Stimulated activated effector memory CD8-positive, alpha-beta T cell treated with anti-CD3 and anti-CD28 coated beads, Interleukin-12 subunit alpha, Interleukin-12 subunit beta, amount 100 ng/mL, for 72 hours (primary cell): ENCODE data around the gene LINC00237.

ENCODE experiments used
- ATAC-seq: fragments of 150-1000 bp; cut with Tn5 transposase; 2 replicates; pipeline ENCODE4 v1.10.0; 2021
- DNase-seq, 2 donors: peaks; one replicate each; pipeline ENCODE4 v3.0.0; 2021 to 2022; ENCODE audit warnings: low spot score in 2 of 2
- H3K27ac Mint-ChIP-seq: one replicate; pipeline ENCODE4 v1.8.0; 2022; ENCODE audit warnings: mild to moderate bottlenecking, mixed read lengths
- H3K36me3 Mint-ChIP-seq: one replicate; pipeline ENCODE4 v1.8.0; 2022; ENCODE audit warnings: mild to moderate bottlenecking, mixed read lengths
- H3K4me1 Mint-ChIP-seq: one replicate; pipeline ENCODE4 v1.8.0; 2022; ENCODE audit warnings: mixed read lengths
- H3K4me3 Mint-ChIP-seq: one replicate; pipeline ENCODE4 v1.8.0; 2022; ENCODE audit warnings: mild to moderate bottlenecking, mixed read lengths
- H3K9me3 Mint-ChIP-seq: one replicate; pipeline ENCODE4 v1.8.0; 2022; ENCODE audit warnings: mixed read lengths

LINC00237 gene

DNA sequence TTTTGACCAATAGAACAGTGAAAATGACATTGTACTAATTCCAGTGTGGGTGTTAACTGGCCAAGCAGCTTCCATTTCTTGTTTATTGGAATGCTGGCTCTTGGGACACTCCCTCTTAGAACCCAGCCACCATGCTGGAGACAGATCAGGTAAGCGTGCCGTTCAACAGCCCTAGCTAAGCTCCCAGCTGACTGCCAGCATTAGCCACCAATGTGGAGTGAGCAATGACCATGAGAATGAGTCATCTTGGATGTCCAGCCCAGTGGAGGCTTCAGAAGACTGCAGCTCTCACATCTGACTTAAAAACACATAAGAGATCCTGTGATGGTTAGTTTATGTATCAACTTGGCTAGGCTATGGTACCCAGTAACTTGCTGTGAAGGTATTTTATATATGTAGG, 3.0 kb upstream of the LINC00237 start:
- peaks cover 7% of the 10 kb centered on the region for H3K4me1 Mint-ChIP-seq
- ATAC-seq (no peak), DNase-seq (no peak)
- no peaks in the 10 kb centered on the region for H3K9me3 Mint-ChIP-seq
- H3K4me3 Mint-ChIP-seq: no peak overlapping the region
- H3K27ac Mint-ChIP-seq: no peak overlapping the region
- H3K36me3 Mint-ChIP-seq: no peaks in the 10 kb centered on the region

DNA sequence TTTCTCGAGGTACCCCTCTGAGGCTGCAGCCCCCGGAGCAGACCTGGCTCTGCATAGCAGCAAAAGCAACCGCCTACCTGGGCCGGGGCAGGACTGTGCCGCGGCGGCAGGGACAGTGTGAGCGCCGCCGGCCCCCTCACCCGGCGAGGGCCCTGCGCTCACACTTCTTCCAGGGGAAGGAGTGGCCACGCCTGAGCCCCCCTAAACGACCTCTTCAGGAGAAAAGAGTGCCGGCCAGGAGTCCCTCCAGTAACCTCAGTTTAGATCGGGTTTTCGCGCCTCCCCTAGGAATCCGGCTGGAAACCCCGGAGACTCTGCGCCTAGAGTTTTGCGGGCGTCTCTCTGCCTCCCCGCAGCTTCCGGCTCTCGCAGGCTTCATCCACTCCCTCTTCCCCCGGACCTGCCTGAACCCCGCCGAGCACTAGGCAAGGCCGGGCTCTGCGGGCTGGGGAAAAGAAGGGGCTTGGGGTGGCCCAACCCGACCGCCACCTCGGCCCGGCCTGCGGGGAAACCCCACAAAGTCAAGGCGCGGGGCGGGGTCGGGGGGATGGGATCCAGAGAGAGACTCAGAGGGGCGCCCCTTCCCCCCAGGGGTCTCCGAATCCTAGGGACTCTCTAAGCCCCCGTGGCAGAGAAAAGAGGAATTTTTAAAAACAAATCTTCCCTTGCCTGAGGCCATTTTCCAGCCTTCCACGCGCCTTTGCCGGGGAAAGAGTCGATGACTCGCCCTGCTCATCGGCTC, 558 bp downstream of the LINC00237 start:
- Mint-ChIP-seq H3K4me3 (peak overlapping the region; percentile 42), H3K4me1 (peaks cover 34% of the 10 kb centered on the region), H3K27ac (no peak overlapping the region), H3K9me3 (no peaks in the 10 kb centered on the region), H3K36me3 (peaks cover 4% of the 10 kb centered on the region)
- DNase-seq: no peak
- peak; percentile 16 for ATAC-seq

DNA sequence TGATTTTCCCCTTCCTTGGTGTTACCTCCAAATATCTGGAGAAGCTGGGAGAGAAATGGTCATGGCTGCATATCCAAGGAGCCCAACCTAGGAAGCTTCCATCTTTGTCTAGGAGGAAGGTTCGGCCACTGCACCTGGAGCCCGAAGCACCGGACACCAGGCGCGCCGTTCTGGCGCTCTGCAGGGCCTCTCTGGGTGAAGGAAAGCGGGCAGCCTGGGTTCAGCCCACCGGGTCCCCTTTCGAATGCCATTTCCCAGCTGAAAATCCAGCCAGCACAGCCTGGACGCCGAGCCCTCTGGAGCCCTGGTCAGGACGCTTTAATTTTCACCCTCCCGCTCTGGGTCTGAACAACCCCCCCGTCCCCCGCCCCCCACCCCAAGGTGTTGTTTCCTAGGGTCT, 1.2 kb downstream of the LINC00237 start:
- Mint-ChIP-seq H3K27ac (no peak overlapping the region), H3K4me1 (peaks cover 36% of the 10 kb centered on the region), H3K36me3 (peaks cover 7% of the 10 kb centered on the region), H3K4me3 (peak overlapping the region; percentile 42), H3K9me3 (no peaks in the 10 kb centered on the region)
- DNase-seq (no peak), ATAC-seq (no peak)

GRCh38 chr20:21104466-21104761, 1.7 kb downstream of the LINC00237 start:
- Mint-ChIP-seq H3K36me3 (peaks cover 7% of the 10 kb centered on the region), H3K27ac (no peak overlapping the region), H3K4me3 (no peak overlapping the region), H3K9me3 (no peaks in the 10 kb centered on the region), H3K4me1 (peaks cover 36% of the 10 kb centered on the region)
- no peak for DNase-seq
- no peak for ATAC-seq

DNA sequence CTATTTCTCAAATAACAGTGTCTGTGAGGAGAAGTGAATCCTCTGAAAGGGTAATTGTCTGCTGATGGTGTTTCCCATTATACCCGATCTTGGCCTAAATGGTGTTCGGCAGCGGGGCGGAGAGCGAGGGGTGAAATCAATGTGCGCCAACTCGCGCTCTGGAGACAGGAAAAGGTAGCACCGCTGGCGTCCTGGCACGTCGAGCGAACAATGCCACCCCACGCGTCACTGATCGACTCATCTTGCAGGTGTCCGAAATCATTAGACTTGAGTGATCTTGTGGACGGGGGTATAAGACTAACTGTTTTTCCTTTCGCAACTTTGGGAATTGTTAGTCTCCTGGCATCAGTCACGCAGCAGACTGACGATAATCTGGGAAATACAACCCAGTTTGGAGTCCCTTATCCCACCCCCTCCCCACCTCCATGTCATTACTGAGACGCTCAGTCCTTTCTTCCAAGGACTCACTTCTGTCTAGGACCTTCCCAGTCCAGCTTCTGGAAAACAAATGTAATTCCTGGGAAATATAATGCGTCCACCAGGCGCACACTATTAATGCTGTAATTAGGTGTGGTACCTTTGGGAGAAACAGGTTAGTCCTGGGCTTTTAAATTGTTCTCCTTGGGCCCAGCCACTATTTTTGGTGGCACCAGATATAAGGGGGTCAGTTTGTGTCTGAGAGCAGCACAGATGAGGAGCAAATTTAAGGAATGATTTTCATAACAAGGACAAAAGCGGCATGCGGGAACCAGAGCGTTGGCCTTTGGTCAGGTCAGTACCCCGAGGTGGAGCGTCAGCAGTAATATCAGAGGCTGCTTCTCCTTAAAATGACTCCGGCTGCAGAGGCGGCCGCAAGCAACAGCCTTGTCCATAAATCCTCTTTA, 2.3 kb downstream of the LINC00237 start:
- H3K4me3 Mint-ChIP-seq: peak overlapping the region; percentile 92
- H3K4me1 Mint-ChIP-seq: peaks cover 36% of the 10 kb centered on the region
- DNase-seq (no peak), ATAC-seq (no peak)
- H3K9me3 Mint-ChIP-seq: no peaks in the 10 kb centered on the region
- peaks cover 7% of the 10 kb centered on the region for H3K36me3 Mint-ChIP-seq
- H3K27ac Mint-ChIP-seq: no peak overlapping the region

- H3K9me3 Mint-ChIP-seq: no peaks in the 10 kb centered on the region
- DNase-seq (peak; percentile 32 to 74), ATAC-seq (peak; percentile 60)
- H3K4me3 Mint-ChIP-seq: peak overlapping the region; percentile 92
- H3K36me3 Mint-ChIP-seq: peaks cover 7% of the 10 kb centered on the region
- peaks cover 36% of the 10 kb centered on the region for H3K4me1 Mint-ChIP-seq
- H3K27ac Mint-ChIP-seq: no peak overlapping the region
Observed at GRCh38 chr20:21102603-21103311, 3.4 kb downstream of the LINC00237 start.

- no peak overlapping the region for H3K27ac Mint-ChIP-seq
- no peaks in the 10 kb centered on the region for H3K9me3 Mint-ChIP-seq
- peaks cover 36% of the 10 kb centered on the region for H3K4me1 Mint-ChIP-seq
- H3K4me3 Mint-ChIP-seq: peak overlapping the region; percentile 92
- ATAC-seq: no peak
- peak in 1 of 2 donors; percentile 60 for DNase-seq
- H3K36me3 Mint-ChIP-seq: peaks cover 7% of the 10 kb centered on the region
Observed at GRCh38 chr20:21101932-21102575, 4.1 kb downstream of the LINC00237 start.

- Mint-ChIP-seq H3K27ac (peak overlapping the region; percentile 92), H3K9me3 (no peaks in the 10 kb centered on the region), H3K4me1 (peaks cover 36% of the 10 kb centered on the region), H3K4me3 (peak overlapping the region; percentile 92), H3K36me3 (peaks cover 7% of the 10 kb centered on the region)
- peak in 1 of 2 donors; percentile 69 for DNase-seq
- peak; percentile 14 for ATAC-seq
Observed at GRCh38 chr20:21101453-21101931, 4.7 kb downstream of the LINC00237 start.

DNA sequence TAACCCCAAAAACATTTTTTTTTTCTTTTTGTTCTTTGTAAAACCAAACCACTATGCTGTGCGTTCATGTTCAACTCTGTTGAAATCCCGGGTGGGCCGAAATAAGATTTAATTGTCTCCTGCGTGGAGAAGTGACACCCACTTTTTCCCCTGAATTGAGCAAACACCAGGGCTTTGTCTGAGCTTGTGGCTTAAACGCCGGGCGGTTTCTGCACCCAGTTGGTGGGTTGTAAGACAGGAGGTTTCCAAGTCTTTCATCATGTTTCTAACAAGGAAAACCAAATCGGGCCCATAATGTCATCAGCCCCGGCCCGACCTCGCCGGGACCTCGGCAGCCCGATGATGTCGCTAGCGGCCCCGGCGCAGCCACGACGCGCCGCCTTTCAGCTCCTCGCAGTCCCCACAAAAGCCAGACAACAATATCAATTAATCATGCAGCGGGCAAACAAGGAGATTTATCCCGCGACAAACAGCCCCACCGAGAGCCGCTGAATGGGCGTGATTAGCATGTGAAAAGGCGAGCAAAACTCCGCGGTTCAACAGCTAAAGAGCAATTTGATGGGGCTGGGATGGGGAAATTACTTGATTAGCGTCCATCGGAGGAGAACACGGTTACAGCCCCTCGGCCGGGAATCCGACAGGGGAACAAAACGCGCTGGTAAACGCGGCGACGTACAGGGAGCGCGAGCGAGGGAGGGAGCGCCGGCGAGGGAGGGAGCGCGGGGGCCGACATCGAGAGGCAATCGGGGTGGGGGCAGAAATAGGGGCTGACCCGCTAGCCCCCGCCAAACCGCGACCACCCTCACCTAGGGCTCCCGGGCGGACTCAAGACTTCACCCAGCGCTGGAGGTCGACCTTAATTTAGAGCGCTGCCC, 5.3 kb downstream of the LINC00237 start:
- DNase-seq (peak in 1 of 2 donors; percentile 68), ATAC-seq (peak; percentile 31)
- no peaks in the 10 kb centered on the region for H3K9me3 Mint-ChIP-seq
- peaks cover 7% of the 10 kb centered on the region for H3K36me3 Mint-ChIP-seq
- H3K27ac Mint-ChIP-seq: peak overlapping the region; percentile 92
- peak overlapping the region; percentile 92 for H3K4me3 Mint-ChIP-seq
- H3K4me1 Mint-ChIP-seq: peaks cover 31% of the 10 kb centered on the region

DNA sequence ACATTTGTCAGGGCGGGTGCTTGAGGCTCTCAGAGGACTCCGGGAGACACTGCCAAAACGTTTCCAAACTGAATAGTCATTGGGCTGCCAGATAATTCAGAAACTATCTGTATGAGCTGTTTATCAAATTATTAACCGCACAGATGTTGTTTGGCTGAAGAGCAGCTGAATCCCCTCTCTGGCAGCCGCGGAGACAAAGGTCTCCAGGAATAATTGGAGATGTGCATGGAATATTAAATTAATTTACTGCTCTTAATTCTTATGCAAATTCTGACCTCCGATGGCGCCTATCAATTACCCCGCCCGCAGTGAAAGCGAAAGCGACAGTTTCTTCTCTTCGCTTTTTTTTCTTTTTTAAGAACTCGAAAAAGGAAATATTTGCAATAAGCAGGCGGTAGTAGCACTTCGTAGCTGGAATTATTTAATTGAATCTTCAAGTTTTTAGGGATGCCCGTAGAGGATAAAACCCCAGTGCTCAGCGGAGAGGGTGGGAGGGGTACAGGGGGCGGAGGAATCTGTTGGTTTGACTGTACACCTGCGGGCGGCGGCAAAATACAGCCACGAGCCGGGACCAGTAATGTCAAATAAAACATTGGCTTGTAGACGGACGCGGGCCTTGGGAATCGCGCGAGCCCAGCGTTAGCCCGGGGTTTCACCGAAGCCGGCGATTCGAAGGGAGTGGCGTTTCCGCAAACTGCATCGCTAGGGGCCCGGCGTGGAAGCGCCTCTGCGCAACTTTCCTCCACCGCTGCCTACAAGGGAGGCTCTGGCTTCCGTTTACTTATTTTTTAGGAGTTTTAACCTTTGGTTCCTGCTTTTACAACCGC, 6.2 kb downstream of the LINC00237 start:
- DNase-seq (peak in 1 of 2 donors; percentile 75), ATAC-seq (peak; percentile 58)
- Mint-ChIP-seq H3K4me1 (peaks cover 30% of the 10 kb centered on the region), H3K27ac (peak overlapping the region; percentile 92), H3K9me3 (no peaks in the 10 kb centered on the region), H3K36me3 (peaks cover 7% of the 10 kb centered on the region), H3K4me3 (peak overlapping the region; percentile 92)

DNA sequence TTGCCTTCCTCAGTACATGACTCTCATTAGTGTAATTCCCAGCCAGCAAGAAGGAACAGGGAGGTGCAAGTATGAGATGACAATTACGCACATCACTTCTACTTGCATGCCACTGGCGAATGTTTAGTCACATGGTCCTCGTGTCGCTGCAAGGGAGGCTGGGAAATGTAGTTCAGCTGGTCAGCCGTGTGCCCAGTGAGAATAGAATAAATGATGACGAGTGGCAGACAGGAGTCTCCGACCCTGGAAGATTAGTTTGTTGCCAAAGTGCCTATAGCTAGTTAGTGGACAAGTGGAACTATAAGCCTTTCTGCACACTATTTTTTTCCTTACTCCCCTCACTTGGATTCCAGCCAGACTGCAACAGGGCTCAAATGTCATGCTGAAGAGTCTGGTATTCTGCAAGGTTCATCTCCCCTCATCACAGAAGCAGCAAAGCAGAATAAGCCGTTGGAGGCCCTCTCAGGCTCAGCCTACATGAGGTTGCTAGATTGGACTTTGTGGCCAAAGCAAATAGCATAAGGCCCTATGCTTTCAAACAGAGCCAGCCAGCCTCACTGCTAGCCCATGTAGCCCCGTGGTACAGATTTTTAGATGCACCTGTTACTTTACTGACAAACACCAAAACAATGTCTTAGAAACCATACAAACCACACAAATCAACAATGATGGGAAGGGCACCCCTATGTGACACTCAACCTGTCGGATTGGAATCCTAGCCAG, 9.7 kb downstream of the LINC00237 start:
- peaks cover 8% of the 10 kb centered on the region for H3K4me1 Mint-ChIP-seq
- H3K9me3 Mint-ChIP-seq: no peaks in the 10 kb centered on the region
- ATAC-seq (peak; percentile 42), DNase-seq (no peak)
- peaks cover 7% of the 10 kb centered on the region for H3K36me3 Mint-ChIP-seq
- H3K27ac Mint-ChIP-seq: no peak overlapping the region
- no peak overlapping the region for H3K4me3 Mint-ChIP-seq

DNA sequence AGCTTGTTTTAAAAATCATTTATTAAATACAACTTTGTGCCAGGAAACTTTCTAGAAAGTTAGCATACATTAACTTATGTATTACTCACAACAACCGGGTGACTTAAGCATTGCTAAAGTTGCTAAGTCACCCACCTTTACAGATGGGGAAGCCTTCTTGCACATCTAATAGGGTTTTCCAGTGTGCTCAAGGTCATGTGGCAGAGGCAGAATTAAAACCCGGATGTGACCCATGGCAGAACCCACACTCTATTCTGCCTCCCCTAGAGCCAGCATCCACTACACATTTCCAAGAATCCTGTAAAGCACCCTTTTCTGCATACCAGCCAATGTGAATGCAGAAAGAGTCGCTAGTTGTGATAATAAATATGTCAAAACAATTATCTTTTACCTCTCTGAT, 13.4 kb downstream of the LINC00237 start:
- H3K4me1 Mint-ChIP-seq: no peaks in the 10 kb centered on the region
- no peak for ATAC-seq
- no peak overlapping the region for H3K4me3 Mint-ChIP-seq

DNA sequence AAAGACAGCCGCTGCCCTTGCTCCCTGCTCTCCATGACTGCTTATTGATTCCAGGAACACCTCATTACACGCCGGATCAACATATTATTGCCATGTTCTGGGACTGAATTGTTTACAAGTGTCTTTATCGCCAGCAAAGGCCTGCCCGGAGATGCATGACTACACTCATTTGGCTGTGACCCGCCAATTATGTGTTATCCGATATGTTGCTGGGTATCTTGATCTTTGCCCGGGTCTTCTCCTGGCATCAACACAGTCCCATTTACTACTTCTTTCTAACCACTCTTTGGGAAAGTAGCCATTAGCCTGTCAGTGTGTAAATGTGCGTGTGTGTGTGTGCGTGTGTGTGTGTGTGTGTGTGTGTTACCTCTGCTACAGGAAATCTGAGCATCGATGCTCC, 15.4 kb downstream of the LINC00237 start:
- no peak for DNase-seq
- no peak overlapping the region for H3K27ac Mint-ChIP-seq
- no peaks in the 10 kb centered on the region for H3K9me3 Mint-ChIP-seq

More for the DNA sequence above, 13.4 kb downstream of the LINC00237 start:
- no peaks in the 10 kb centered on the region for H3K36me3 Mint-ChIP-seq
- no peak for DNase-seq
- H3K27ac Mint-ChIP-seq: no peak overlapping the region
- H3K9me3 Mint-ChIP-seq: no peaks in the 10 kb centered on the region

More for the DNA sequence above, 15.4 kb downstream of the LINC00237 start:
- Mint-ChIP-seq H3K36me3 (no peaks in the 10 kb centered on the region), H3K4me1 (no peaks in the 10 kb centered on the region), H3K4me3 (no peak overlapping the region)
- no peak for ATAC-seq
